ENCODE data around the gene MAOA.

The MAOA gene

DNA sequence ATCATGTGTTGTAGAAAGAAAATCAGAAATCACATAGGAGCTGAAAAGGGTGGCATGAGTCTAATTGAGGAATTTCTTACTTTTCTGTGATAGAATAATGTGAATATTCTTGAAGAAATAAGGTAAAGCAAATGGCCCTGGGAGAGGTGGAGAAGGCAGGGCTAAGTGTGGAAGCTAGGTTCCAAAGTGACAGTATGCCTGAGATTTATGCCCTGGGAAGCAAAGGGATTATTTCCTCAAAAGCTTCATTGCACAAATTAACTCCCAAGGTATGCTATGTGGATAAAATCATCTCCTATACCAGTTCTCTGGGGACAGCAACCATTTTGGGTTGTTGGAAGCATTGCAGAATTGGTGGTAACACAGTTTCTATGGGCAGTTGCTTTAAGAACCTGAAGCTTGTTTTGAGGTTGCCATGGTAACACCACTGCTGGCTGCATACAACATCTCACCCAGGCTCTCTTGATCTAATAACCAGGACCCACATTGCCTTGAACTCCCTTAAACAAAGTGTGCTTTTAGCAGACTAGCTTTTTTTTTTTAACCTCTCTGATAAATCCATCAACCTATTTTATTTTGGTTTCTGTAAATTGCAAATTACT, 21.0 kb downstream of the MAOA start:
- TF ChIP-seq, protein P1, sequence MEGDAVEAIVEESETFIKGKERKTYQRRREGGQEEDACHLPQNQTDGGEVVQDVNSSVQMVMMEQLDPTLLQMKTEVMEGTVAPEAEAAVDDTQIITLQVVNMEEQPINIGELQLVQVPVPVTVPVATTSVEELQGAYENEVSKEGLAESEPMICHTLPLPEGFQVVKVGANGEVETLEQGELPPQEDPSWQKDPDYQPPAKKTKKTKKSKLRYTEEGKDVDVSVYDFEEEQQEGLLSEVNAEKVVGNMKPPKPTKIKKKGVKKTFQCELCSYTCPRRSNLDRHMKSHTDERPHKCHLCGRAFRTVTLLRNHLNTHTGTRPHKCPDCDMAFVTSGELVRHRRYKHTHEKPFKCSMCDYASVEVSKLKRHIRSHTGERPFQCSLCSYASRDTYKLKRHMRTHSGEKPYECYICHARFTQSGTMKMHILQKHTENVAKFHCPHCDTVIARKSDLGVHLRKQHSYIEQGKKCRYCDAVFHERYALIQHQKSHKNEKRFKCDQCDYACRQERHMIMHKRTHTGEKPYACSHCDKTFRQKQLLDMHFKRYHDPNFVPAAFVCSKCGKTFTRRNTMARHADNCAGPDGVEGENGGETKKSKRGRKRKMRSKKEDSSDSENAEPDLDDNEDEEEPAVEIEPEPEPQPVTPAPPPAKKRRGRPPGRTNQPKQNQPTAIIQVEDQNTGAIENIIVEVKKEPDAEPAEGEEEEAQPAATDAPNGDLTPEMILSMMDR (IDR thresholded peaks at IDR 0.05; ENCODE audit: borderline replicate concordance, control extremely low read depth, extremely low read depth, insufficient read depth, missing control alignments) = no peak
- DNase-seq (ENCODE audit: low spot score) = no peak
- in situ Hi-C loops (cut with MboI; ENCODE audit: low sequenced_read_pairs, unreplicated experiment) = no loop called here

DNA sequence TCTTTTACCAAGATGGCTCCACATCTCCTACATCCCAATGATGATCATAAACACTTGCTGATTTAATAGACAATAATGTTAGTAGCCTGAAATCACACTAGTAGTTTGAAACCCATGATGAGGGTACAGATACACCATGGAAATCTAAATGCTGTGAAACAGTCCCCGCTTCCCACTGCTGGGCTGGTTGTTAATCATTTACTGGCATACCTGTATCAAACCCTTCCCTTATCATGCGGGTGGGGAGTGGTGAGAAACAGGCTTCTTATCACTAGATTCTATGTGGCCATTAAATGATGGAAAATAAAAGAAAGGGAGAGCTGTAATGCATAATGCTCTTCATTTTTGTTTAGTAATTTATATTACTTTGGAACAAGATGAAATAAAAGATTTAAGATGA, 21.9 kb downstream of the MAOA start:
- TF ChIP-seq, protein P1 (IDR thresholded peaks at IDR 0.05; ENCODE audit: borderline replicate concordance, control extremely low read depth, extremely low read depth, insufficient read depth, missing control alignments) = no peak
- no peak for DNase-seq (ENCODE audit: low spot score)
- in situ Hi-C loops (cut with MboI; ENCODE audit: low sequenced_read_pairs, unreplicated experiment) = no loop called here

DNA sequence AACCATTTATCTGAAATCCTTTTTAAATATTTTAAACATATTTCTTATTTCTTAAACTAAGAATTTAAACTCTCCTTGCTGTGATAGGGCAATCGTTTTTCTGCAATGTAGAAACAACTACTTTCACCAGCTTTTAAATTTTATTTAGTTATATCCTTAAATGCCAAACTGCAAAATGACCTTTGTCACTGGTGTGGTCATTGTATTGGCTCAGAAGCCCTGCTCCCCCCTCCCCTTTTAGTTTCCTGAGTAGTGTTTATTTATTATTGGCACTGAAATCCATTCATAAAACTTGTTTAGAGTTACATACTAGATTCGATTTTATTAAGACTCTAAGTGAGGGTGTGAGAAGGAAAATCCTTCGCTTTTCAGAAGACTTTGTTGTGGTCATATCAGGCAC, 23.0 kb downstream of the MAOA start:
- TF ChIP-seq, protein P1 (IDR thresholded peaks at IDR 0.05; ENCODE audit: borderline replicate concordance, control extremely low read depth, extremely low read depth, insufficient read depth, missing control alignments) = no peak
- in situ Hi-C loops (cut with MboI; ENCODE audit: low sequenced_read_pairs, unreplicated experiment) = no loop called here
- no peak for DNase-seq (ENCODE audit: low spot score)

DNA sequence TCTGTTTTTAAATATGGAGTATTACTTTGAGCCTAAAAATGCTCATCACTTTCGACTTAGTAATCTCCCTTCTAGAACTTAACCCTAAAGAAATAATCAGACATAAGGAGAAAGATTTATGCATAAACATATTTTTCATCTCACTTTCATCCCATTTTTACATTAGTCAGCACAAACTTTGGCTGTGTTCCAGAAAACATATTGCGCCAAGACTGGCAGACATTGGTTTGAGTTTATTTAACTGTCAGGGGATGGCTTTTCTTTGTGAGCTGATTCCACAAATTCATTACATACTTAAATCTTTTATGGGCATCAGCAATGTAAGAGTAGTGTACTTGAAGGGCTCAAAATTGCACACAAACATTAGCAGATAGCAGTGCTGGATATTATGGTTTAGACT, 23.7 kb downstream of the MAOA start:
- TF ChIP-seq, protein P1 (IDR thresholded peaks at IDR 0.05; ENCODE audit: borderline replicate concordance, control extremely low read depth, extremely low read depth, insufficient read depth, missing control alignments) = no peak
- DNase-seq (ENCODE audit: low spot score) = no peak
- in situ Hi-C loops (cut with MboI; ENCODE audit: low sequenced_read_pairs, unreplicated experiment) = no loop called here

DNA sequence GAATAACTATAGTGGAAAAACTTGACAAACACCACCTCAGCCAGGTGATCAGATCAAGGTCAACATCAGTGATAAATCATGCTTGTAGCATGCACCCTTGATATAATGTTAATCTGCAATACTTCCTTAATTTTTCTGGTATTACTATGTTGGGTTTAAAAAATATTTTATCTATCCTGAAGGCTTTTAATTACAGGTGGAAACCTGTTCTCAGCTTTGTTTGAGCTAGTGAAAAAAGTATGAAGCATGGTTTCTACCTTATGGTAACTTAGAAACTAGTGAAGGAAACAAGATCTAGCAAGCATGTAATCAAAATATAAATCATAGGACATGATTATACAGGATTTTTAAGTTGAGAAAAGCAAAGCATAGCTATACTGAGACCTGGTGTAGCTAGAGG, 26.6 kb downstream of the MAOA start:
- TF ChIP-seq, protein P1 (IDR thresholded peaks at IDR 0.05; ENCODE audit: borderline replicate concordance, control extremely low read depth, extremely low read depth, insufficient read depth, missing control alignments) = no peak
- in situ Hi-C loops (cut with MboI; ENCODE audit: low sequenced_read_pairs, unreplicated experiment) = no loop called here
- no peak for DNase-seq (ENCODE audit: low spot score)

DNA sequence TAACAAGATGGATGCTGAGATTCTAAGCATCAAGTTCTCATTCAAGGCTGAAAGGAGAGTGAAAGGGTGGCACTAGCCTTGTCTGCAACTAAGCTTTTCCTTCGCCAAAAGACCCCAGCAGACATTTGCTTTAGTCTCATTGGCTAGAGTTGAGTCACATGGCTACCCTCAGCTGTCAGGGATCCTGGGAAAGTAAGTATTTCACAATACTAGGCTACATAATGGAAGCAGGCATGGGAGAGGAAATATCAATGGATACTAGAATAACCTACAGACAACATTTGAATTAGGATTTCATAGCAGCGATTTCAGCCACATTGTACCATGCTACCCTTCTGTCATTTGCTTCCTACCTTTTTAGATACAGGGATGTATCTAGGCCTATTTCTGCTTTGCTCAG, 29.1 kb downstream of the MAOA start:
- TF ChIP-seq, protein P1 (IDR thresholded peaks at IDR 0.05; ENCODE audit: borderline replicate concordance, control extremely low read depth, extremely low read depth, insufficient read depth, missing control alignments) = no peak
- in situ Hi-C loops (cut with MboI; ENCODE audit: low sequenced_read_pairs, unreplicated experiment) = no loop called here
- no peak for DNase-seq (ENCODE audit: low spot score)

Data from GM13976 (cell line).